DMS 273 (cell line): ENCODE data around the gene LSM2.

ENCODE experiments used
- DNase-seq: peaks from one replicate; lab custom pipeline; 2025; ENCODE audit not compliant: unreplicated experiment; lab: John Stamatoyannopoulos, UW

Gene LSM2

DNA sequence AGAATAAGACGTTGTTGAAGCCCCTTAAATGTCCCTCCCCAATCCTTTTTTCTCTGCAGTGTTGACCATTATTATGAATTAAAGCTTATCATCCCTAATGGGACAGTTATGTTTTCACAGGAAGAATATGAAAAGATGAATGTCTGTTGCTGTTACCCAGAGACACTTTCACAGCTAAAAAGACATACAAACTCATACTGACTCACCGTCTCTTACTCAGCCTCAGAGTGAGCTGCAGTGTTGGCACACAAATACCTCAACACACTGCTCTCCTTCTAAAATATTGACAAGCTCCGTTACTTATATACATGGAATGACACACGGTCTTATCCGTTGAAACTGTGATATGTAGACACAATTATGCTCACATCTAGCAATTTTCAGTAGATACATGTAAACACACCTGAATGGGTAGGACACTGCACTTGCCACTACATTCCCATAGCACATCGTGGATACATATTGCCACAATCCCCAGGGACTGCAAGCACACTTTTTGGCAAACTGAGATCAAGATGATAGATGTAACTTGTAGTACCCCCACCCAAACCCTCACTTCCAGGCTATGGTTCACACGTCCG lies 53.9 kb downstream of the LSM2 start:
- DNase-seq = no peak

DNA sequence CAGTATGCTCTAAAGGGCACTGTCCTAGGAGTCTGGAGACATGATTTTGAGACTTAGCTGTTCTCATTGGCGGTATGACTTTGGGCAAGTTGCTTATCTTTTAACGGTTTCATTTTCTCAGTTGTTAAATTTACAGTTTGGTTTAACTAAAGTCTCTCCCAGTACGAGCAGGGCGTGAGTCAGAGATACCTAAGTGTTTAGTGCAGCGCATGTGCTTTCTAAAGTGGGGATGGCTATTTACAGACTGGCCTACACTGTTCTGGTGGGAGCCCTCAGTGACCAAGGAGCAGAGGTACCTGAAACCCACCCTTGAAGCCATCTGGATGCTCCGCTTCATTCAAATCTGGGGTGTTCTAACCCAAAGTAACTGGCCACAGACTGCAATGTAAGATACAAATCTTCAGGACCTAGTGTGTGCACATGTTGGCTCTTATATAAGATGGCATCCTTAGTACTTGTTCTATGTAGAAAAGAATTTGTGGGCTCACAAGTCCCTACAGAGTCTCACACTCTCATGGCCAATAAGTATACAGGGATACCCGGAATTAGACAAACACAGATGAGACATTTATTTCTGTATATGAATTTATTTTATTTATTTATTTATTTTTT lies 56.2 kb downstream of the LSM2 start:
- no peak for DNase-seq

DNA sequence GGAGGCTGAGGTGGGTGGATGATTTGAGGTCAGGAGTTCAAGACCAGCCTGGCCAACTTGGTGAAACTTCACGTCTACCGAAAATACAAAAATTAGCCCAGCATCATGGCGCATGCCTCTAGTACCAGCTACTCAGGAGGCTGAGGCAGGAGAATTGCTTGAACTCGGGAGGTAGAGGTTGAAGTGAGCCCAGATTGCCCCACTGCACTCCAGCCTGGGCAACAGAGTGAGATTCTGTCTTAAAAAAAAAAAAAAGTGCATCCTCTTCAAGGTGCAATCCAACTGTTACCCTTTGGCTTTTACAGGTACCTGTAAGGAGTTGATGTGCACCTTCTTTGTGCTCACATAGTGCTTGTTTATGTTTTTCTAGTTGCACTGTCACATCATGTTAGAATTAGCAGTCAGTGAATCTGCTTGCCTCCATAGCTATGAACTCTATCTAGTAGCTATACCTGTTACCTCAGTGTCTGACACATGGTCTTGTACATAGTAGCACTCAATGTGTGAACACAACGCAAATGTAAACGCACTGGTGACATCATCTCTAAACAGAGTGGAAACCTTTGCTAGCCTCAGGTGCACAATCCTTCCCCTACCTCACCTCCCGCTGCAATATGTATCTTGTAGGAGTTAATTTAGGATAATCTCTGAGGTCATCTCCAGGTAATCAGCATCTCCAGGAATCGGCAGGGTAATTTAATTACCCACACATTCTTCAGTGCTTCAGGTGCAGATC lies 57.3 kb downstream of the LSM2 start:
- DNase-seq = no peak
